Activated naive CD8-positive, alpha-beta T cell (primary cell): Measurements from ENCODE around the gene SLC22A6.

Experiments
- H3K27ac Mint-ChIP-seq: one replicate; pipeline ENCODE4 v1.8.0; 2021; ENCODE audit warnings: mixed read lengths
- H3K27me3 Mint-ChIP-seq: one replicate; pipeline ENCODE4 v1.8.0; 2021; ENCODE audit warnings: mixed read lengths
- H3K36me3 Mint-ChIP-seq: one replicate; pipeline ENCODE4 v1.8.0; 2021; ENCODE audit warnings: mixed read lengths
- H3K4me1 Mint-ChIP-seq: one replicate; pipeline ENCODE4 v1.8.0; 2021; ENCODE audit warnings: low read depth, mixed read lengths
- H3K4me3 Mint-ChIP-seq: one replicate; pipeline ENCODE4 v1.8.0; 2021; ENCODE audit warnings: mild to moderate bottlenecking, mixed read lengths
- H3K9me3 Mint-ChIP-seq: one replicate; pipeline ENCODE4 v1.8.0; 2021; ENCODE audit warnings: low read depth, mixed read lengths

The SLC22A6 gene

GRCh38 chr11:62984451-62984991 is at the start of gene SLC22A6:
Gene SLC22A6, minus strand, starts transcription at chr11:62984967. Its CDS starts 277 bp downstream, at chr11:62984690.
- Mint-ChIP-seq H3K27me3 (peaks cover 4% of the 10 kb centered on the region), H3K4me3 (no peak within 1 kb of the TSS), H3K36me3 (no peaks in the 10 kb centered on the region), H3K4me1 (no peaks in the 10 kb centered on the region), H3K27ac (no peak within 1 kb of the TSS), H3K9me3 (no peaks in the 10 kb centered on the region)

- H3K9me3 Mint-ChIP-seq: no peaks in the 10 kb centered on the region
- no peak overlapping the region for H3K4me3 Mint-ChIP-seq
- peaks cover 14% of the 10 kb centered on the region for H3K27me3 Mint-ChIP-seq
- no peak overlapping the region for H3K27ac Mint-ChIP-seq
- no peaks in the 10 kb centered on the region for H3K4me1 Mint-ChIP-seq
- no peaks in the 10 kb centered on the region for H3K36me3 Mint-ChIP-seq
Observed at GRCh38 chr11:63032457-63032856, 47.7 kb upstream of the SLC22A6 start.

- no peaks in the 10 kb centered on the region for H3K9me3 Mint-ChIP-seq
- H3K4me3 Mint-ChIP-seq: no peak overlapping the region
- no peak overlapping the region for H3K27ac Mint-ChIP-seq
- H3K27me3 Mint-ChIP-seq: peaks cover 8% of the 10 kb centered on the region
- peaks cover 4% of the 10 kb centered on the region for H3K4me1 Mint-ChIP-seq
- H3K36me3 Mint-ChIP-seq: no peaks in the 10 kb centered on the region
Observed at GRCh38 chr11:63023841-63024648, 39.3 kb upstream of the SLC22A6 start.

DNA sequence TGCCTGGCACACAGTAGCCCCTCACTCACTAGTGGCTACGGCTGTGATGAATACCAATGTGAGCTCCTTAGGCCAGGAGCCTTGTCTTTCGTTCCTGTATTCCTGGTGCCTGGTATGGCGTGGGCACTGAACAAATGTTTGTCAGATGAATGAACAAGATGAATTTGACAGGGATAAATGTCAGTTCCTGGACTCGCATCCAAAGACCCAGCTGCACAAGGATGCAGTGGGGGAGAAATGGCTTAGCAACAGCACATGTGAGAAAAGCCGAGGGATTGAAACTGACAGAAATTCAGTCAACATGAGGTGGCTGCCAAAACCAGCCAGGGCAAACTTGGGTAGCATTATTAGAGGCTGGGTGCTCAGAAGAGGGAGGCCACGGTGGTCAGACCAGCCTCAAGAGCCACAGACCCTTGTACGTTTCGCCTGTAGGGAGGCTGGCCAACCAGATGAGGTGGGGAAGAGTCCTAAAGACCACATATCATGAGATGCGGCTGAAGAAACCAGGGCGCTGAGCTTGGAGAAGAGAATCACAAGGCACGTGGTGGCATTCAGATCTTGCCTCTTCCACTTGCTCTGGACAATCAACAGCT is 38.6 kb upstream of the SLC22A6 start:
- Mint-ChIP-seq H3K27me3 (peaks cover 11% of the 10 kb centered on the region), H3K9me3 (no peaks in the 10 kb centered on the region), H3K4me3 (no peak overlapping the region), H3K4me1 (peaks cover 4% of the 10 kb centered on the region), H3K36me3 (no peaks in the 10 kb centered on the region), H3K27ac (no peak overlapping the region)

DNA sequence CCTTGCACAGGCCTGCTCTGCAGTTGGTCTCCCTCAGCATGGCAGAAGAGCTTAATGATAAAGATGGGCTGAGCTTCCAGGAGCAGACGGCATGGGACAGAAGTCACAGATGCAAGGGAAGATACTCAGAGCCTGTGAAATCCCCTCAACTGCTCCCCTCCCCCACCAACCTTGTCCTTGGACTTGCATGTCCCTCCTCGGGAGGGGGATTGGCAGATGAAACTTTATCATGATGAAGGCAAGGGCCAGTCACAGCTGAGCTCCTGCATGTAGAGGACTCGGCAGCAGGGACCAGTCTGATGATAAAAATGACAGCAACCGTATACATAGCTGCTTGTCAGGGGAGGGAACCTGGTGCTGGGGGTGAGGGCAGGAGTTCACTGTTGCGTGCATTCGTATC is 37.7 kb upstream of the SLC22A6 start:
- peaks cover 10% of the 10 kb centered on the region for H3K27me3 Mint-ChIP-seq
- no peak overlapping the region for H3K27ac Mint-ChIP-seq
- H3K4me1 Mint-ChIP-seq: peaks cover 4% of the 10 kb centered on the region
- no peak overlapping the region for H3K4me3 Mint-ChIP-seq
- no peaks in the 10 kb centered on the region for H3K36me3 Mint-ChIP-seq
- H3K9me3 Mint-ChIP-seq: no peaks in the 10 kb centered on the region

DNA sequence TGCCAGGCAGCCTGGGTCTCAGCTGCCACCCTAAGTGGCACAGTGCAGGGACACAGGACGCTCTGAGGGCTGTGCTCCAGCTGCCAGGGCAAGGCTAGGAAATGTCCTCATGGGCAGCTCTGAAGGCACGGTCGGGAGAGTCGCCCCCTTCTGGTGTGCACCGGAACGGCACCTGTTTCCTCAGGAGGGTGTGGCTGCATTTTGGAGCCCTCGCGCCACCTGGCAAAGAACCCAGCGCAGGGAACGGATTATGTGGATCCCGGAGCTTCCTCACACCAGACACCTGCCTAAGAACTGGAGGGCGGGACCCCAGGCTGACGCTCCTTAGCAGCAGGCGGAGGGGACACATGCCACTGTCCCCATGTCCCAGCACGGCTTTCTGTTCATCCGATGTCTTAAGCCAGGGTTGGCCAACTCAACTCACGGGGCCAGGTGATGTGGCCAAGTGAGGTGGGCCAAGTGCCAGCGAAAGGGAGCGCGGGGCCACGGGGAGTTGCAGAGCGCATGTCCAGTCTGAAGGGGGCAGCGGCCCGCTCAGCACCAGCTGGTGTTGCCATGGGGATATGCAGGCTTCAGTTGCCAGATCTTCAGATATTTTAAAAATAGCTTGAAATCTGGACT is 36.0 kb upstream of the SLC22A6 start:
- Mint-ChIP-seq H3K4me3 (no peak overlapping the region), H3K27ac (no peak overlapping the region), H3K27me3 (peaks cover 10% of the 10 kb centered on the region), H3K36me3 (no peaks in the 10 kb centered on the region), H3K9me3 (no peaks in the 10 kb centered on the region), H3K4me1 (peaks cover 4% of the 10 kb centered on the region)

GRCh38 chr11:63019506-63019905 is 34.7 kb upstream of the SLC22A6 start:
- H3K27ac Mint-ChIP-seq: no peak overlapping the region
- no peaks in the 10 kb centered on the region for H3K36me3 Mint-ChIP-seq
- H3K4me3 Mint-ChIP-seq: no peak overlapping the region
- H3K9me3 Mint-ChIP-seq: no peaks in the 10 kb centered on the region
- peaks cover 13% of the 10 kb centered on the region for H3K27me3 Mint-ChIP-seq
- H3K4me1 Mint-ChIP-seq: peaks cover 4% of the 10 kb centered on the region

DNA sequence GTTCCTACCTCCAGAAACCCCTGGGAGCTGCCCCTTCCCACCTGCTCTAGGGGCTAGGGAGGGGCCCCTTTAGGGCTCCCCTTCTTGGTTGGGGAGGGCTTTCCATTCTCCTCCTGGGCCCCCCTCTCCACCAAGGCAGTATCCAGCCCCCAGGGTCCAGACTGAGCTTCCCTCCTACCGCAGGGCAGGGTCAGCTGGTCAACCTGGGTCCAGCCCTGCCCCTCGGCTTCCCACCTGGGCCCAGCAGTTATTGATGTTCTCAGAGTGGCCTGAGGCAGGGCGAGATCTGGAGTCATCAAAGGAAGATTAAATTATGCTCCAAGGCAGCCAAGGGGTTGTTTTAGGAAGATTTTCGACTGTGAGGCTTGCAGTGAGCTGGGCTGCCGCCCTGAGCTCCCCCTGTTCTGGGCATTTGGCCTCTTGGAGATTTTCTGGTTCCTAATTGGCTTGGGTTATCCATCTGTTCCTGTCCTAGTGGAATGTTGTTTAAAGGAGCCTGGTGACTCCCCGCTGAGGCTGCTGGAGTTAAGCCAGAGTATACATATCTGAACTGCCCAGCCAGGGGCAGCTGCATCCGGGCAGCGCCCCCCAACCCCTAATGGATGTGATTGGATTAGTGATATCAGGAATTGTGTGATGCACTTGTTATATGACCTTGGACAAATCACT is 32.7 kb upstream of the SLC22A6 start:
- Mint-ChIP-seq H3K36me3 (no peaks in the 10 kb centered on the region), H3K9me3 (no peaks in the 10 kb centered on the region), H3K4me3 (no peak overlapping the region), H3K4me1 (no peaks in the 10 kb centered on the region), H3K27ac (no peak overlapping the region), H3K27me3 (peaks cover 11% of the 10 kb centered on the region)

- Mint-ChIP-seq H3K4me1 (no peaks in the 10 kb centered on the region), H3K27ac (no peak within 1 kb of the TSS), H3K36me3 (no peaks in the 10 kb centered on the region), H3K4me3 (no peak within 1 kb of the TSS), H3K9me3 (no peaks in the 10 kb centered on the region), H3K27me3 (peaks cover 10% of the 10 kb centered on the region)
Observed at GRCh38 chr11:63015521-63016215, 30.9 kb upstream of the SLC22A6 start, which contains the start of gene SLC22A8. Gene SLC22A8, minus strand, starts transcription at chr11:63015841. Its CDS starts 883 bp downstream, at chr11:63014958.

DNA sequence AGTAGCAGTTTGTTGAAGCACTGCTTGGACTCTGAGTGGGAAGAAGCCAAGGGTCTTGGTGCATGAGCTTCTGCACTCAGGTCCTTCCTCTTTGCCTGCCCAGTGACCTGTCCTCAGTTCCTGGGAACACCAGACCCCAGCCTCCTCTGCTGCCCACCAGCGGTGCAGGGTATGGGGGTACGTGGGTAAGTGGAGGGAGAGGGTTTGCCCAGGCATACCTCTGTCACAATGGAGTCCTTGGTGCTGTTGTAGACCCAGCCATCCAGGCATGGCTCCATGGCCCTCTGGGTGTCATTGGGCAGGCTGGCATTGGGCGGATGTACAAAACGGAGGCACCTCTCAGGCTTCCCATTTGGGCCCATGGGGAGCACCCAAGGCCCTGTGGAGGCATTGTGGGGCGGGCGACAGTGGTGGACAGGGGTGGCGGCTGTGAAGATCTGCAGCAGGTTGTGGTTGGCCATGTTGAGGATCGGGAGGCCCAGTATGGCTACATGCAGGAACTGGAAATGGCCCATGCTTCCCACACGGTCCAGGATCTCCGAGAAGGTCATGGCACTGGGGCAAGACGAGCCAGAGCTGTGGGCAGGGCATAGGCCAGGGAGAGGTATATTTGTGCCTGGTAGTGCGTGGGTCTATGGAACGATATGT is 29.8 kb upstream of the SLC22A6 start:
- H3K9me3 Mint-ChIP-seq: no peaks in the 10 kb centered on the region
- H3K4me3 Mint-ChIP-seq: no peak overlapping the region
- peaks cover 10% of the 10 kb centered on the region for H3K27me3 Mint-ChIP-seq

DNA sequence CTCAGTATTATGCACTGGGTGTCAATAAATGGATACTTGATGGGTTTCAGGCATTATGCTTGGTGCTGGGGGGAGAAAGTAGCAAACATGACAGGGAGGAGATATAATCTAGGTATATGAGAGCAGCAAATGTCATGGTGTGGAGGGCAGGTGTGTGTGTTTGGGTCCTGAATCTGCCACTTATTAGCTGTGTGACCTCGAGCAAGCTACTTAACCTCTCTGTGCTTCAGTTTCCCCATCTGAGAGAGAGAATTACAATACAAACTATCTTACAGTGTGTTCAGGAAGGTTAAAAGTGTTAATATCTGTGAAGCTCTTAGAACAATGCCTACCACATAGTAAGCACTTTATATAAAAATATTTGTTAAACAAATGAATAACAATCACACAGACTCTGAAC is 28.1 kb upstream of the SLC22A6 start:
- no peak overlapping the region for H3K4me3 Mint-ChIP-seq
- no peak overlapping the region for H3K27ac Mint-ChIP-seq
- no peaks in the 10 kb centered on the region for H3K36me3 Mint-ChIP-seq
- H3K27me3 Mint-ChIP-seq: peaks cover 6% of the 10 kb centered on the region
- H3K9me3 Mint-ChIP-seq: no peaks in the 10 kb centered on the region
- H3K4me1 Mint-ChIP-seq: no peaks in the 10 kb centered on the region

More for the DNA sequence above, 29.8 kb upstream of the SLC22A6 start:
- Mint-ChIP-seq H3K4me1 (no peaks in the 10 kb centered on the region), H3K27ac (no peak overlapping the region), H3K36me3 (no peaks in the 10 kb centered on the region)

DNA sequence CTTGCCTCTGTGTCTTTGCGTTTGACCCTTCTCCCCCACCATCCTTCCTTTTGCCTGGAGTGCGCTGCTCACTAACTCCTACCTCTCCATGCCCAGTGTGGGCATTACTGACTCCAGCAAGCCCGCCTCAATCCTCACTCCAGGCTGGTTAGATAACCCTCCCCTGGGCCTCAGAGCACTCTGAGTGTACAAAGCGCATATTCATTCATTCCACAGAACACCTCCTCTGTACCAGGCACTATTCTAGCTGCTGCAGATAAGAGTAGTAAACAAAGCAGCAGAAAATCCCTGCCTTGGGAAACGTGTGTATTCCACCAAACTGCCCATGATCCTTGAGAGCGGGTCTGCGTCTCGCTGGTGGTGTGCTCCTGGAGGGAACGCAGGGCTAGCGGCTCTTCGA is 27.7 kb upstream of the SLC22A6 start:
- Mint-ChIP-seq H3K27me3 (peaks cover 3% of the 10 kb centered on the region), H3K36me3 (no peaks in the 10 kb centered on the region), H3K4me3 (no peak overlapping the region), H3K4me1 (no peaks in the 10 kb centered on the region), H3K9me3 (no peaks in the 10 kb centered on the region), H3K27ac (no peak overlapping the region)

GRCh38 chr11:63010934-63011439 is 26.2 kb upstream of the SLC22A6 start:
- H3K27me3 Mint-ChIP-seq: peaks cover 3% of the 10 kb centered on the region
- no peak overlapping the region for H3K27ac Mint-ChIP-seq
- H3K4me1 Mint-ChIP-seq: no peaks in the 10 kb centered on the region
- no peak overlapping the region for H3K4me3 Mint-ChIP-seq
- no peaks in the 10 kb centered on the region for H3K9me3 Mint-ChIP-seq
- H3K36me3 Mint-ChIP-seq: no peaks in the 10 kb centered on the region

- no peaks in the 10 kb centered on the region for H3K4me1 Mint-ChIP-seq
- no peak overlapping the region for H3K27ac Mint-ChIP-seq
- no peaks in the 10 kb centered on the region for H3K9me3 Mint-ChIP-seq
- no peaks in the 10 kb centered on the region for H3K36me3 Mint-ChIP-seq
- H3K4me3 Mint-ChIP-seq: no peak overlapping the region
- H3K27me3 Mint-ChIP-seq: no peaks in the 10 kb centered on the region
Observed at GRCh38 chr11:63007920-63008319, 23.2 kb upstream of the SLC22A6 start.
